IPS-18c (cell line): ENCODE data around the gene TMEM220.

Experiments
- H3K4me3 ChIP-seq: 2 replicates; pipeline ENCODE4 v1.7.0; 2013; ENCODE audit warnings: low read depth, mild to moderate bottlenecking, low read length, moderate library complexity; ENCODE audit not compliant: insufficient read depth
- H3K9me3 ChIP-seq: one replicate; pipeline ENCODE4 v1.6.1; 2013; ENCODE audit warnings: mild to moderate bottlenecking, low read length, moderate library complexity; ENCODE audit not compliant: control insufficient read depth, insufficient read depth

The TMEM220 gene

GRCh38 chr17:10757067-10757466, 27.2 kb upstream of the TMEM220 start:
- H3K9me3 ChIP-seq = no peaks in the 10 kb centered on the region

GRCh38 chr17:10756619-10757018, 26.8 kb upstream of the TMEM220 start:
- Histone ChIP-seq H3K4me3 (no peak overlapping the region), H3K9me3 (no peaks in the 10 kb centered on the region)

More at GRCh38 chr17:10757067-10757466, 27.2 kb upstream of the TMEM220 start:
- H3K4me3 ChIP-seq = no peak overlapping the region

- peak overlapping the region; percentile 1; the same call in 1 of the 2 replicates for H3K4me3 ChIP-seq
- H3K9me3 ChIP-seq = no peaks in the 10 kb centered on the region
Observed at GRCh38 chr17:10756185-10756584, 26.4 kb upstream of the TMEM220 start.

- Histone ChIP-seq H3K9me3 (no peaks in the 10 kb centered on the region), H3K4me3 (peak overlapping the region; percentile 36; the same call in 1 of the 2 replicates)
Observed at GRCh38 chr17:10755592-10756127, 25.8 kb upstream of the TMEM220 start.

GRCh38 chr17:10754861-10755591, 25.2 kb upstream of the TMEM220 start:
- H3K9me3 ChIP-seq = no peaks in the 10 kb centered on the region
- peak overlapping the region; percentile 36; the same call in 1 of the 2 replicates for H3K4me3 ChIP-seq

- Histone ChIP-seq H3K4me3 (peak overlapping the region; percentile 36; the same call in 1 of the 2 replicates), H3K9me3 (no peaks in the 10 kb centered on the region)
Observed at GRCh38 chr17:10754109-10754508, 24.3 kb upstream of the TMEM220 start.

GRCh38 chr17:10752696-10753095, 22.9 kb upstream of the TMEM220 start:
- H3K4me3 ChIP-seq = no peak overlapping the region

GRCh38 chr17:10751563-10751962, 21.7 kb upstream of the TMEM220 start:
- no peaks in the 10 kb centered on the region for H3K9me3 ChIP-seq
- H3K4me3 ChIP-seq = no peak overlapping the region

More at GRCh38 chr17:10752696-10753095, 22.9 kb upstream of the TMEM220 start:
- no peaks in the 10 kb centered on the region for H3K9me3 ChIP-seq

- H3K4me3 ChIP-seq = no peak overlapping the region
- H3K9me3 ChIP-seq = no peaks in the 10 kb centered on the region
Observed at GRCh38 chr17:10750210-10750609, 20.4 kb upstream of the TMEM220 start.

- H3K4me3 ChIP-seq = no peak overlapping the region
- H3K9me3 ChIP-seq = no peaks in the 10 kb centered on the region
Observed at GRCh38 chr17:10748531-10749181, 18.8 kb upstream of the TMEM220 start.

GRCh38 chr17:10745231-10745630, 15.4 kb upstream of the TMEM220 start:
- Histone ChIP-seq H3K9me3 (no peaks in the 10 kb centered on the region), H3K4me3 (no peak overlapping the region)

- Histone ChIP-seq H3K9me3 (no peaks in the 10 kb centered on the region), H3K4me3 (no peak overlapping the region)
Observed at GRCh38 chr17:10744501-10745000, 14.7 kb upstream of the TMEM220 start.

- no peak overlapping the region for H3K4me3 ChIP-seq
- H3K9me3 ChIP-seq = no peaks in the 10 kb centered on the region
Observed at GRCh38 chr17:10743316-10744009, 13.6 kb upstream of the TMEM220 start.

GRCh38 chr17:10742431-10742830, 12.6 kb upstream of the TMEM220 start:
- H3K9me3 ChIP-seq = no peaks in the 10 kb centered on the region
- H3K4me3 ChIP-seq = no peak overlapping the region

- Histone ChIP-seq H3K9me3 (no peaks in the 10 kb centered on the region), H3K4me3 (no peak overlapping the region)
Observed at GRCh38 chr17:10741416-10742135, 11.8 kb upstream of the TMEM220 start.

- H3K4me3 ChIP-seq = no peak overlapping the region
- no peaks in the 10 kb centered on the region for H3K9me3 ChIP-seq
Observed at GRCh38 chr17:10739386-10739785, 9.6 kb upstream of the TMEM220 start.
